Omental fat pad (tissue), 4 donors: ENCODE measurements around the gene CYS1. TPM values are rescaled to one million over a fixed set of nuclear protein-coding genes. Genes with fewer than 3 reads are reported as not detected.

ENCODE experiments used
- ATAC-seq: fragments of 150-250 bp; one replicate; pipeline ENCODE4 v1.9.1; 2016; ENCODE audit warnings: mild to moderate bottlenecking, moderate library complexity; ENCODE audit not compliant: low FRiP score
- DNase-seq: peaks from one replicate; pipeline ENCODE4 v3.0.0-alpha.2; 2019; ENCODE audit warnings: low spot score
- total RNA-seq, 4 donors: library from RNA; depleted of rRNA; stranded (reverse); fragments of >200 nt; gene quantifications; one replicate each; pipeline ENCODE4 v1.1.0, GENCODE V29; 2016
- TF ChIP-seq, protein P1 (sequence below), 3 donors: fragments of 450-650 bp; IDR thresholded peaks; one replicate each; pipeline ENCODE4 v1.5.1; 2016 to 2017; ENCODE audit warnings: antibody characterized with exemption in 3 of 3, mild to moderate bottlenecking in 3 of 3, moderate library complexity in 2 of 3

Gene CYS1
- total RNA-seq, 4 donors from 2014 or later, result 0.63 to 2.7 (median 1.2) TPM

DNA sequence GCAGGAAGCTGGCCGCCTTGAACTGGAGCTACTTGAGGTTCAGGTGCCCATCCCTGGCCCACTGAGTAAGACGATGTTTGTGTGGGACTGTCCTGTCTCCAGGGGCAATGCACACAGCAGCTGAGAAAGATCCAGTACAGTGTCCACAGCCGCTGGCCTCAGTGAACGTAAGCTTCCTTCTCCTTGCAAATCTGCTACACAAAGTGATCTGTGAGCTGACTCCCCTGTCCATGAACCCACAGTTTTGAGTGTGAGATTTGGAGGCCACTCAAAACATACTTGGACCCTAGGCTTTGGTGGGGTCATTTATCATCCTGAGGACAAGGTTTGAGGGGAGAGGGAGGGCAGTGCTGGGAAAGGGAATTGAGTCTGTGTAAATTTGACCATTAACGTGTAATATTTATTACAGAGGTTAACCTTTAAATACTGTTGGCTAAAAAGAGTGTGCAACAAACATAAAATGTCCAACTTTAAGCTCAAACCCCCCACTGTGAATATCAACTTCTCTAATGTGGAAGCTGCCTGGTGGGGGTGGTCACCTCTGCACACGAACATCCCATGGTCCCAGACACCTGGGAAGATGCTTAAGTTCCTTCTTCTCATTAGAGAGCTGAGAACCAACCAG, 4.9 kb upstream of the CYS1 start:
- TF ChIP-seq, protein P1, sequence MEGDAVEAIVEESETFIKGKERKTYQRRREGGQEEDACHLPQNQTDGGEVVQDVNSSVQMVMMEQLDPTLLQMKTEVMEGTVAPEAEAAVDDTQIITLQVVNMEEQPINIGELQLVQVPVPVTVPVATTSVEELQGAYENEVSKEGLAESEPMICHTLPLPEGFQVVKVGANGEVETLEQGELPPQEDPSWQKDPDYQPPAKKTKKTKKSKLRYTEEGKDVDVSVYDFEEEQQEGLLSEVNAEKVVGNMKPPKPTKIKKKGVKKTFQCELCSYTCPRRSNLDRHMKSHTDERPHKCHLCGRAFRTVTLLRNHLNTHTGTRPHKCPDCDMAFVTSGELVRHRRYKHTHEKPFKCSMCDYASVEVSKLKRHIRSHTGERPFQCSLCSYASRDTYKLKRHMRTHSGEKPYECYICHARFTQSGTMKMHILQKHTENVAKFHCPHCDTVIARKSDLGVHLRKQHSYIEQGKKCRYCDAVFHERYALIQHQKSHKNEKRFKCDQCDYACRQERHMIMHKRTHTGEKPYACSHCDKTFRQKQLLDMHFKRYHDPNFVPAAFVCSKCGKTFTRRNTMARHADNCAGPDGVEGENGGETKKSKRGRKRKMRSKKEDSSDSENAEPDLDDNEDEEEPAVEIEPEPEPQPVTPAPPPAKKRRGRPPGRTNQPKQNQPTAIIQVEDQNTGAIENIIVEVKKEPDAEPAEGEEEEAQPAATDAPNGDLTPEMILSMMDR (IDR thresholded peaks at IDR 0.05), result no peak
- DNase-seq, result no peak
- ATAC-seq, result no peak

DNA sequence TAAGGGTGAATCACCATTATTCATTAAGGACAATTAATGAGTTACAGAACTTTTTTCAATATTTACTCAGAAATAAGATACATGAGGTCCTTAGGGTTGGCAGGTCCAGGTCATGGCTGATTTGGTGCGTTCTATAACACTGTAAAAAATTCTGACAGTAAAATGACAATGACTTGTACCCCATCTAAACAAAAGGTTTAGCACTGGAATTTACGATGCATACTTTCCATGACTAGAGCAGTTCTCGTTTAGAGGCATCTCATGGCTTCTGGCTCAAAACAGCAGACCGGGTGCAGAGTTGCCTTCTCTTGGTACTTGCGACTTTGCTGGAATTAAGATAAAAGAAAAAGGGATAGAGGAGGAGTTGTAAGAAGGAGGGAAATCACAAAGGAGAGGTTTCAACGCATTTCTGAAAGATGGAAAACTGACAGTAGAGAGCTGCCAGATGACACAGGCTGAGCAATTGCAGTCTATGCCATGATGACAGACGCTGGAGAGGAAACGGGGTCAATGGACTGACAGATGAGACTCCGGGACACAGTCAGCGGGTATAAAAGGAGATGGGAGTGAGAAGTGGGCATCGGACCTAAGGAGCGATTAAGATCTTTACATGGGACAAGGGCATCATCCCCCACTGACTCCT, 4.1 kb upstream of the CYS1 start:
- no peak for DNase-seq
- TF ChIP-seq, protein P1 (IDR thresholded peaks at IDR 0.05), result no peak
- ATAC-seq, result no peak

DNA sequence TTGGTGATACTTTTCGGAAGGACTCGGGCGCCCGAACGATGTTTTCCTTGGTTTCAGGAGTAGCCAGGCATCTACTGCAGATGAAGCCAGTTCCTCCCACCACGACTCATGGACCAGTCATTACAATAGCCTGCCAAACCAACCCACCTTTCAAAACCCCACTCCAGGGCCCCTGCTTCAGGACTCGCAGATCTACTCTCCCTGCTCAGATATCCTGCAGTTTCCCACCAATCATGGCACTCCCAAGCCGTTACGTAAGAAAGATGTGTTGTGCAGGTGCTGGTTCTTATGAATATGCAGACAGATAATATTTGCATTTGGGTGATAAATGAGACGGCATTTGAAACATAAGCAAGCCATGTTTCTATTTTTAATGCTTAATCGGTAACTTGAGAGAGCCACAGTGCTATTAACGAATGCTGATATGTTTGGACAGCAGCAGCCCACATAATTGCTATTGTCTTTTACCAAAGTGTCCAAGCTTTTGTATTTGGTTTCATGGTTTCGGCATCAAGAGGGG, 3.5 kb upstream of the CYS1 start:
- ATAC-seq (no peak), DNase-seq (no peak)
- TF ChIP-seq, protein P1 (IDR thresholded peaks at IDR 0.05), result no peak

DNA sequence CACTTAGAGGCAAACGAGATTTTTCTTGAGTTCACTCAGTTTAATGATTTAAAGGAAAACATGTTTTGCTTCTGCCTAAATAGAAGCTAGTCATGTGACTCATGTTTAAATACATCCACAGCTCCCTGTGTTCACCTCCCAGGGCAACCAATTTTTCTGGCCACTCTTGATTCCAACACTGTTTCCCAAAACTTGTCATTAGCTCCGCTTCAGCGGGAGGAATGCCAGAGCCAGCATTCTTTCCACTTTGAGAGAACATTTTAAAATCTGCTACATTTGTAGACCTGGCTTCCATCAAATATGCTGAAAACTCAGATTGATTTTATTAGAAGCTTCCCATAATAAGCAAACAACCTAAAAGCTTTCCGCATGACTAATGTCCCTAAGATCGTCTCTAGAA, 2.8 kb upstream of the CYS1 start:
- no peak for ATAC-seq
- DNase-seq, result no peak
- TF ChIP-seq, protein P1 (IDR thresholded peaks at IDR 0.05), result no peak

DNA sequence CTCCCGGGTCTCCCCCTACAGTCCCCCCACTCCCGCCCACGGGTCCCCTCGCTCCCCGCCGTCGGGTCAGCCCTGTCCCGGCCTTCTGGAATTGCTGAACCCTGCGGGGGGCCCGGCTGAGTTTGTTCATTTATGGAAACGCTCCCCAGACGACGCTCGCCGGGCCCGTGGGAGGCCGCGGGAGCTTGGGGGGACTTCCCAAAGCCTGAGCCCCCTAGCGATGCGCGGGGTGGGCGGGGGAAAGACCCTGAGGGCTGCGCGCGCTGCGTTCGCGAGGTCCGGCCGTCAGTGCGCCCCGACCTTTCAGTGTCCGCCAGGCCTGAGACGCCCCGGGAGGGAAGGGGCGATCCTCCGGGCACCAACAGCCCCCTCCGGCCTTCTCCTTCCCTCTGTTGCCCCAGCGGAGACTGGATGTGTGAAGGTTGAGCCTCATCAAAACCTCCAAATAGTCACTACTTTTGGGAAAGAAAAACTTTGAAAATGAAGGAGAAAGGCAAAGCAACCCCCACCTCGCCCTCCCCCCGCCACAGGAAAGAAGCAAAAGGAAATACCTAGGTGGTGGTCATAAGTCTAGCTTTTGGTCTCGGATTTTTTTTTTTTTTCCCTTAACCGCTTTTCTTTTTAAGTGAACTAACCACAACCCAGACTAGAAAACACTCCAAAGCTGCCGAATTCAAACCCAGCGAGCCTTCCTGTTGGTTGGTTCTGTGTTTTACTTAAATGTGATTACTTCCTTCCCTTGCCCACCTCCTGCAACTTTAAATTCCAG, 509 bp upstream of the CYS1 start:
- DNase-seq (no peak), ATAC-seq (peak; percentile 2)
- TF ChIP-seq, protein P1 (IDR thresholded peaks at IDR 0.05), result no peak

DNA sequence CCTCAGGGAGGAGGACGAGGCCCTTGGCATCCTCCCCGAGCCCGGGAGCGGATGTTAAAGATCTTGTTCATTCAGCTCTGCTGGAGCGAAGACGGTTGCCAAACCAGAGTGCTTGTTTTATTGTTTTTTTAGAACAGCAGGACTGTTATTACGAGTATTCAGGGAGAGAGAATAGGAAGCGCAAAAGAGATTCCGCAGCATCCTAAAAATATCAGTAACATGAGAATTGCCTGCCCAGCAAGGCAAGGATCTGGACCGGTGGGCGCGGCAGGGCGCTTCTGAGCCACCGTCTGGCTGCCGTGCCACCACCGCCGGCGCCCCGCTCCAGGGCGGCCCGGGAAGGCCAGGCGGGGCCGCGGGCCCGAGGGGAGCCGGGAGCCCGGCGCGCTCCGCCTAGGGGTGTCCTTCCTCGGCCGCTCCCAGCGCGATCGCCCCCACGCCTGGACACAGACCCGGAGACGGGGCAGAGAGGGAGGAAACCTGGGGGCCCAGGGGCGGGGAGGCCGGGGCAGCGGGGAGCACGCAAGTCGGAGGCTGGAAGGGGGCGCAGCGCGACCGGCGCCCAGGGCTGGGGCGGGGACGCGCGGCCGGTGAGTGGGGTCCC, 843 bp downstream of the CYS1 start:
- TF ChIP-seq, protein P1 (IDR thresholded peaks at IDR 0.05), result no peak
- peak; percentile 60 for ATAC-seq
- DNase-seq, result no peak
